GM18867 (cell line): ENCODE data around the gene PTER.

ENCODE experiments used
- ATAC-seq: cut with Tn5 transposase; IDR thresholded peaks from one replicate; pipeline ENCODE4 v1.9.1; 2021; ENCODE audit warnings: mild to moderate bottlenecking, moderate library complexity; ENCODE audit not compliant: unreplicated experiment

The PTER gene

DNA sequence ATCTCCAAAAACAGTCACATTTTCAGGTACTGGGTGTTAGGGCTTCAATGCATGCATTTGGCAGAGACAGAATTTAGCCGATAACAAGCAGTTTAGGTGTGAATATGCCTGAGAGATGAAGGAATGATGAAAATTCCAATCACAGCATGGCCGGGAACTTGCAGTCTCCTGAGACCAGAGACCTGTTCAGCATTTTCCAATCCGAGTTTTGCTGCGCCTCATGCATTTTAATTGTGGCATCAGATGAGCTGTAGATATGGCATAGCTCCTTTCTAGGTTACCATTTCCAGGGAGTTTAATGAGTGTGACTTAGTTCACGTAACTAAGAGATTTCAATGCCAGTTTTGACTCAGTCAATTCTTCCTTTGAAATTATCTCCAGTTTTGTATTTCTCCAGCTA, 99.3 kb downstream of the PTER start:
- no peak for ATAC-seq

DNA sequence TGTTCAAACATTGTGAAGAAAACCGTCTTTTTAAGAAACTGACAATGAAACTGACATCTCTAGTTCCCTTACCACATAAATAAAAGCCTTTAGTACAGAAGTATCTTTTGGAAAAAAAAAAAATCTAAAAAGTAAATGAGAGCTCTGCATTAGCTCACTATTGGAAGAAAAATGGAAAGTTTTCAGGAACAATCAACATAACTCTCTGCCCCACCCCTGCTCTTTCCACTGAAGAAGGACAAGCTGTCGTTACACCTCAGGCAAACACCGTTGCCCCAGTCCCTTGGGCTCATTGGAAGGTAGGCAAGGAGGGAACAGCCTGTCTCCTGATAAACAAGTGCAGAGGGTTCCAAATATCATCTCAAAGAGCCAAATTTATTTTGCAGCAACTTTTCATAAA, 107.3 kb downstream of the PTER start:
- ATAC-seq, result no peak

DNA sequence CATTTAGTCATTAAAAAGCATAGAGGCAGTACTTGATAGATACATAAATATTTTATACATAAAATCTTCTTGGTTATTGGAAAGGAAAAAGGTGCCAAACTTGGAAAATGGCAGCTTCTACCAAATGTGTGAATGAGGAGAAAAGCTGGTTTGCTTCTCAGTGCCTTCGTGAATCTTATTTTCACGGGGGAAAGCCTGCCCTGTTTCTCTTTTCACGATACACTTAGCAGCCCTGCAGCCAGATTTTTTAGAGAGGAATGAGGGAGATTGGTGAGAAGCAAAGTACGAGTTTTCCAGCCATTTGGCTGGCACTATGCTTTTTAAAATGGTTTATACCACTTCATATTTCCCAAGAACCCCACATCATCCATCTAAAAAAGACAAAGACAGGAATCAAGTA, 107.8 kb downstream of the PTER start:
- no peak for ATAC-seq

DNA sequence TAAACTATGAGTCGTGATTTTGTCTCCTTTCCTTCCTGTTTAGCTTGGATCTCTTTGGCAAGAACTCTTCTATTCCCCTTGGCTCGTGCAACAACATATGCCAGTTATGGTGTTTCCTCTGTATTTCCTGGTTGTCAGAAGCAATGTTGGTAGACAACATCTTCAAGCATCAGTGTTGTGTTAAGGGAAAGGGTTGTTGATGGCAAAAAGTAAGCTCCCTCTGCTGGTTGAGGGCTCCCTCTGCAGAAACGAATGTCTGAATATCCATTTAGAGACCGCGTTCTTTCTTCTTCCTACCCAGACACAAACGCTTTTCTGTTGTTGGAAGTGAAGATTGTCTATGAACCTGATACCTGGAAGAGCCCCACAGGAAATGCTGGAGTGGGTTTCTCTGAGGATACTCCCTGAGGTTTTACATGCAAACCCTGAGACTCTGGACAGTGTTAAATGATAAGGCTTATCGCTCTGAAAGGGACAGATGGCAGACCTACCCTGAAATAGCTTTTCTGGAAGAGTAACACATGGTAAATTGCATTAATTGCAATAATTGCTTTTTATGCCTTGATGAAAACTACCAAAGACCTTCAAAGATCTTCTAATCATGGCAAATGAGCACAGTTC, 108.4 kb downstream of the PTER start:
- ATAC-seq, result peak; percentile 57

DNA sequence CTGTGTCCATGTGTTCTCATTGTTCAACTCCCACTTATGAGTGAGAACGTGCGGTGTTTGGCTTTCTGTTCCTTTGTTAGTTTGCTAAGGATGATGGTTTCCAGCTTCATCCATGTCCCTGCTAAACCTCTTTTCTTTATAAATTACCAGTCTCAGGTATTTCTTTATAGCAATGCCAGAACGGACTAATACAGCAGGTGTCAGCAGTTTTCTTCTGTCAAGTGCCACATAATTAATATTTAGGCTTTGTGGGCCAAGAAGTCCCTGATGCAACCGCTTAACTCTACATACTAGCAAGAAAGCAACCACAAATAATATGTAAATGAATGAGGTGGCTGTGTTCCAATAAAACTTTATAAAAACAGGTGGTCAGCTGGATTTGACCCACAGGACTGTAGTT, 111.2 kb downstream of the PTER start:
- no peak for ATAC-seq

DNA sequence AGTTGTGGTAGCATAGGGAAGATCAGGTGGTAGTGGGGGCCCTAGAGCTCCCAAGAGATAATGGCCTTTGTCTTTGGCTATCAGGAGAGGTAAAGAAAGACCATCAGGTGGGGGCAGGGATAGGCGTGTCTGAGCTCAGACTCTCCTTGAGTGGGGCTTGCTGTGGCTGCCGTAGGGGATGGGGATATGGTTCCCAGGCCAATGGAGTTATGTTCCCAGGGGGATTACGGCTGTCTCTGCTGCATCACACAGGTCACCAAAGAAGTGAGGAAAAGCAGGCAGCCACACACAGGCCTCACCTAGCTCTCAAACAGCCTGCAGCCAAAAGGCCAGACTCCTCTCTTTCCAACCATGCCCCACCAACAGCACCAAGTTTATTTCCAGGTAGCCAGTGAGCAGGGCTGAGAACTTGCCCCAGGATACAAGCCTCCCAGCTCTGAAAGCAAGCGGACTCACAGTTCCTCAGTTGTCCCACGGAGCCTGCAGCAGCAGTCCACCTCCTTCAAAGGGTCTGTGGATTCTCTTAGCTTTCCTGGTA, 122.5 kb downstream of the PTER start:
- ATAC-seq, result no peak

DNA sequence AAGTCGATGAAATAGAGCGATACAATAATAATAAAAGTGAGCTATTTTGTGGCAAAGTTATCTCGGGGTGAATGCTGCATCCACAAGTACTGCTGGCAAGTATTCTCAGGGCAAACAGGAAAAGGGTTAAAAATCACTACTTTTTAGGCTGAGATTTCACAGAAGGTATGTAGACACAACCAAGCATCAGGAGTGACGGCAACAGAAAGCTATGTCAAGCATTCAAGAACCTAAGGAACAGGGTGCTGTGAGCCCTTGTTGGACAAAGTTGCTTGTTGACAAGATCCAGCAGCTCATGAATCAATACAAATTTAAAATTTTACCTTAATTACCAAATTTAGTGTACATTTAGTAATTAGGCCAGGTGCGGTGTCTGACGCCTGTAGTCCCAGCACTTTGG, 126.1 kb downstream of the PTER start:
- ATAC-seq, result no peak
